Mononuclear cell (primary cell): Measurements from ENCODE around the gene KRTAP24-1. TPM values are rescaled to one million over a fixed set of nuclear protein-coding genes. Genes with fewer than 3 reads are reported as not detected.

Experiments used
- H3K27me3 ChIP-seq: 2 replicates; pipeline ENCODE4 v1.6.0; 2011; ENCODE audit warnings: low read length, control low read depth; ENCODE audit not compliant: insufficient read depth
- H3K4me1 ChIP-seq: 2 replicates; pipeline ENCODE4 v1.5.1; 2011; ENCODE audit warnings: mild to moderate bottlenecking, low read length, control low read depth; ENCODE audit not compliant: insufficient read depth
- H3K4me3 ChIP-seq: 2 replicates; pipeline ENCODE4 v1.5.1; 2011; ENCODE audit warnings: mild to moderate bottlenecking, low read length, moderate library complexity
- H3K9me3 ChIP-seq: 2 replicates; pipeline ENCODE4 v1.5.1; 2011; ENCODE audit warnings: low read depth, mild to moderate bottlenecking, control low read depth, low read length
- total RNA-seq: library from RNA; depleted of rRNA; stranded (reverse); fragments of >200 nt; gene quantifications from one replicate; pipeline ENCODE4 v1.2.3, GENCODE V29; 2012

Gene KRTAP24-1
- not detected for total RNA-seq

- Histone ChIP-seq H3K27me3 (no peaks in the 10 kb centered on the region), H3K4me1 (no peaks in the 10 kb centered on the region), H3K4me3 (no peak within 1 kb of the TSS), H3K9me3 (no peaks in the 10 kb centered on the region)
Measured at GRCh38 chr21:30282850-30283249, at the start of gene KRTAP24-1. KRTAP24-1 (minus strand) TSS chr21:30282950; CDS start chr21:30282932, 18 bp downstream.

- Histone ChIP-seq H3K27me3 (no peaks in the 10 kb centered on the region), H3K4me3 (no peak overlapping the region), H3K4me1 (no peaks in the 10 kb centered on the region)
Measured at GRCh38 chr21:30329203-30329875, 46.6 kb upstream of the KRTAP24-1 start.

GRCh38 chr21:30326390-30326789 lies 43.6 kb upstream of the KRTAP24-1 start:
- H3K27me3 ChIP-seq = no peaks in the 10 kb centered on the region
- no peak overlapping the region for H3K4me3 ChIP-seq
- H3K4me1 ChIP-seq = no peaks in the 10 kb centered on the region
- H3K9me3 ChIP-seq = peaks cover 12% of the 10 kb centered on the region

More at GRCh38 chr21:30329203-30329875, 46.6 kb upstream of the KRTAP24-1 start:
- peaks cover 12% of the 10 kb centered on the region for H3K9me3 ChIP-seq

- Histone ChIP-seq H3K4me1 (no peaks in the 10 kb centered on the region), H3K4me3 (no peak within 1 kb of the TSS), H3K27me3 (no peaks in the 10 kb centered on the region)
Measured at GRCh38 chr21:30320215-30320614, 37.5 kb upstream of the KRTAP24-1 start, which contains the start of gene KRTAP26-1. KRTAP26-1 (minus strand) TSS chr21:30320315; CDS start chr21:30320035, 280 bp downstream.

GRCh38 chr21:30315701-30316100 lies 33.0 kb upstream of the KRTAP24-1 start:
- no peaks in the 10 kb centered on the region for H3K27me3 ChIP-seq
- no peaks in the 10 kb centered on the region for H3K9me3 ChIP-seq
- H3K4me3 ChIP-seq = no peak overlapping the region
- no peaks in the 10 kb centered on the region for H3K4me1 ChIP-seq

More at GRCh38 chr21:30320215-30320614, 37.5 kb upstream of the KRTAP24-1 start, which contains the start of gene KRTAP26-1:
- no peaks in the 10 kb centered on the region for H3K9me3 ChIP-seq

GRCh38 chr21:30306884-30307283 lies 24.1 kb upstream of the KRTAP24-1 start:
- no peak overlapping the region for H3K4me3 ChIP-seq
- H3K27me3 ChIP-seq = no peaks in the 10 kb centered on the region
- no peaks in the 10 kb centered on the region for H3K9me3 ChIP-seq

GRCh38 chr21:30305136-30305535 lies 22.4 kb upstream of the KRTAP24-1 start:
- Histone ChIP-seq H3K27me3 (no peaks in the 10 kb centered on the region), H3K4me1 (no peaks in the 10 kb centered on the region), H3K9me3 (no peaks in the 10 kb centered on the region), H3K4me3 (no peak overlapping the region)

More at GRCh38 chr21:30306884-30307283, 24.1 kb upstream of the KRTAP24-1 start:
- no peaks in the 10 kb centered on the region for H3K4me1 ChIP-seq

GRCh38 chr21:30289215-30289614 lies 6.5 kb upstream of the KRTAP24-1 start, which contains the start of gene KRTAP25-1:
KRTAP25-1 (minus strand) TSS chr21:30289514; CDS start chr21:30289490, 24 bp downstream.
- Histone ChIP-seq H3K9me3 (no peaks in the 10 kb centered on the region), H3K4me1 (no peaks in the 10 kb centered on the region), H3K4me3 (no peak within 1 kb of the TSS), H3K27me3 (no peaks in the 10 kb centered on the region)

- H3K27me3 ChIP-seq = no peaks in the 10 kb centered on the region
- H3K9me3 ChIP-seq = no peaks in the 10 kb centered on the region
- no peak overlapping the region for H3K4me3 ChIP-seq
- no peaks in the 10 kb centered on the region for H3K4me1 ChIP-seq
Measured at GRCh38 chr21:30271611-30272010, 11.1 kb downstream of the KRTAP24-1 start.

GRCh38 chr21:30271156-30271555 lies 11.6 kb downstream of the KRTAP24-1 start:
- no peaks in the 10 kb centered on the region for H3K4me1 ChIP-seq
- no peaks in the 10 kb centered on the region for H3K9me3 ChIP-seq

GRCh38 chr21:30269803-30270530 lies 12.8 kb downstream of the KRTAP24-1 start:
- Histone ChIP-seq H3K4me1 (no peaks in the 10 kb centered on the region), H3K27me3 (no peaks in the 10 kb centered on the region), H3K4me3 (no peak overlapping the region), H3K9me3 (no peaks in the 10 kb centered on the region)

More at GRCh38 chr21:30271156-30271555, 11.6 kb downstream of the KRTAP24-1 start:
- Histone ChIP-seq H3K27me3 (no peaks in the 10 kb centered on the region), H3K4me3 (no peak overlapping the region)

- H3K27me3 ChIP-seq = no peaks in the 10 kb centered on the region
- no peaks in the 10 kb centered on the region for H3K4me1 ChIP-seq
- no peak overlapping the region for H3K4me3 ChIP-seq
- no peaks in the 10 kb centered on the region for H3K9me3 ChIP-seq
Measured at GRCh38 chr21:30268608-30269197, 14.0 kb downstream of the KRTAP24-1 start.

GRCh38 chr21:30257773-30258172 lies 25.0 kb downstream of the KRTAP24-1 start:
- Histone ChIP-seq H3K9me3 (no peaks in the 10 kb centered on the region), H3K27me3 (no peaks in the 10 kb centered on the region), H3K4me3 (no peak overlapping the region), H3K4me1 (no peaks in the 10 kb centered on the region)

GRCh38 chr21:30256100-30256499 lies 26.6 kb downstream of the KRTAP24-1 start:
- Histone ChIP-seq H3K4me3 (no peak overlapping the region), H3K9me3 (no peaks in the 10 kb centered on the region), H3K4me1 (no peaks in the 10 kb centered on the region), H3K27me3 (no peaks in the 10 kb centered on the region)

- Histone ChIP-seq H3K9me3 (no peaks in the 10 kb centered on the region), H3K4me1 (no peaks in the 10 kb centered on the region), H3K4me3 (no peak overlapping the region), H3K27me3 (no peaks in the 10 kb centered on the region)
Measured at GRCh38 chr21:30255679-30256078, 27.1 kb downstream of the KRTAP24-1 start.
